Activated CD4-positive, alpha-beta memory T cell treated with anti-CD3 and anti-CD28 coated beads, Interleukin-2, amount 10 ng/mL, durations not matched to agents 7 days and 5 days (primary cell): Measurements from ENCODE around the gene DUSP22. TPM values are rescaled to one million over a fixed set of nuclear protein-coding genes. Genes with fewer than 3 reads are reported as not detected.

Source experiments
- CTCF ChIA-PET: fragments of 350-600 bp; sonication (Branson Sonifier 250); formaldehyde crosslinking; loops from one replicate; lab custom pipeline; 2021; ENCODE audit warnings: antibody characterized with exemption, inconsistent platforms; lab: Charles Lee
- POLR2A ChIA-PET: fragments of 350-600 bp; sonication (Branson Sonifier 250); formaldehyde crosslinking; loops from one replicate; lab custom pipeline; 2021; ENCODE audit warnings: antibody characterized with exemption; lab: Charles Lee
- DNase-seq: peaks from one replicate; pipeline ENCODE4 v3.0.0-alpha.2; 2020
- H3K27ac Mint-ChIP-seq: one replicate; pipeline ENCODE4 v1.8.0; 2021; ENCODE audit warnings: mild to moderate bottlenecking, mixed read lengths
- H3K27me3 Mint-ChIP-seq: one replicate; pipeline ENCODE4 v1.8.0; 2021; ENCODE audit warnings: mixed read lengths
- H3K36me3 Mint-ChIP-seq: one replicate; pipeline ENCODE4 v1.8.0; 2021; ENCODE audit warnings: low read depth, mixed read lengths
- H3K4me1 Mint-ChIP-seq: one replicate; pipeline ENCODE4 v1.8.0; 2021; ENCODE audit warnings: mixed read lengths
- H3K4me3 Mint-ChIP-seq: one replicate; pipeline ENCODE4 v1.8.0; 2021; ENCODE audit warnings: mild to moderate bottlenecking, mixed read lengths
- H3K9me3 Mint-ChIP-seq: one replicate; pipeline ENCODE4 v1.8.0; 2021; ENCODE audit warnings: mixed read lengths
- total RNA-seq, 2 experiments: library from RNA; stranded (reverse); gene quantifications; one replicate each; pipeline ENCODE4 v1.2.3, GENCODE V29; 2021

The DUSP22 gene
- total RNA-seq, 2 experiments from 2014 or later, result 36.3 to 41.5 TPM

DNA sequence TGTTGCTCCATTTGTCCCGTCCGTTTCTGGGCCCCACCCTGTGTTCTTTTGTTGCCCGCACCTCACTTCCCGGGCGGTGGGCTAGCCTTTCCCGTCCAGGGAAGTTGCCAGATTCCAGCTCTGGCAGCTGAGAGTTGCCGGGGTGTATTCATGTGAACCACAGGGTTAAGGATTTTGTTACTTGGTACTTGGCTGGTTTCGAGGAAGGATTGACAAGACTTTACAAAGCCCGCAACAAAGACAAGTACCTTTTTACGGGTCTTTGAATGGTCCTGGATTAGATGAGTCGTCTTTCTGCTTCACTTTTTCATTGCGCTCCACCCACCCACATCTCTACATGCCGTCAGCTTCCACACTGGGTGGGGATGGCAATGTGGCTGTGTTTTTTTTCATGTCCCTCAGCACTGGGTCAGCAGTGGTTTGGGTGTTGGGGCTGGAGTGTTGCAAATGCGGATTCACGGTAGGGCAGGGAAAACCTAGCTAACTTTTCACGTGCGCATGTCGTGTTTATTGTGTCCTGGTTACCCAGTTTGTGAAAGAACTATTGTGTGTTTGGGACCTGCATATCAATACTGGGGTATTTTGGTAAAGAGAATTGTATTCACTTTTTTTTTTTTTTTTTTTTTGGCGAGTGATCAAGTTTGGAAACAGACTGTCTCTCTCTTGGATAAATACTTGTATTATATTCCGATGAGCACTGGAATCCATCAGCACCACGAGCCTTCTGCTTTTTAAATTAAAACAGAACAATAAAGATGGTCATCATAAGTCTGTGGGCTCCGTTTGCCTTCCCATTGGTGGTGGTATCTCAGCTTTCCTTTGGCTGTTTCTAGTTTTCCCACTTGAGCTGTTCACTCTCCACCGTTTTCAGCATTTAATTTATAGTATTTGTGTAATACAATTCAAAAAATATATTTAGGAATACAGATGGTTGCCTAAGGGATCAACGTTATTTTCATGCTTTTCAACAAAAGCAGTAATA, 1.2 kb downstream of the DUSP22 start:
- CTCF ChIA-PET, result interaction anchor here (0.7 to 1.7 kb wide), 11 partner anchors 20 to 137 kb away, joined by 3 to 16 read pairs (median 4); no protein-coding TSS in a partner anchor
- Mint-ChIP-seq H3K4me1 (peaks cover 55% of the 10 kb centered on the region), H3K27ac (peak overlapping the region; percentile 94), H3K4me3 (peak overlapping the region; percentile 84), H3K9me3 (no peaks in the 10 kb centered on the region), H3K36me3 (peaks cover 19% of the 10 kb centered on the region), H3K27me3 (peaks cover 2% of the 10 kb centered on the region)
- POLR2A ChIA-PET, result interaction anchor here (0.7 to 2.6 kb wide), 32 partner anchors 12 to 198 kb away, joined by 3 to 57 read pairs (median 4); partner anchors contain the start of gene IRF4
- DNase-seq, result peak; percentile 39

DNA sequence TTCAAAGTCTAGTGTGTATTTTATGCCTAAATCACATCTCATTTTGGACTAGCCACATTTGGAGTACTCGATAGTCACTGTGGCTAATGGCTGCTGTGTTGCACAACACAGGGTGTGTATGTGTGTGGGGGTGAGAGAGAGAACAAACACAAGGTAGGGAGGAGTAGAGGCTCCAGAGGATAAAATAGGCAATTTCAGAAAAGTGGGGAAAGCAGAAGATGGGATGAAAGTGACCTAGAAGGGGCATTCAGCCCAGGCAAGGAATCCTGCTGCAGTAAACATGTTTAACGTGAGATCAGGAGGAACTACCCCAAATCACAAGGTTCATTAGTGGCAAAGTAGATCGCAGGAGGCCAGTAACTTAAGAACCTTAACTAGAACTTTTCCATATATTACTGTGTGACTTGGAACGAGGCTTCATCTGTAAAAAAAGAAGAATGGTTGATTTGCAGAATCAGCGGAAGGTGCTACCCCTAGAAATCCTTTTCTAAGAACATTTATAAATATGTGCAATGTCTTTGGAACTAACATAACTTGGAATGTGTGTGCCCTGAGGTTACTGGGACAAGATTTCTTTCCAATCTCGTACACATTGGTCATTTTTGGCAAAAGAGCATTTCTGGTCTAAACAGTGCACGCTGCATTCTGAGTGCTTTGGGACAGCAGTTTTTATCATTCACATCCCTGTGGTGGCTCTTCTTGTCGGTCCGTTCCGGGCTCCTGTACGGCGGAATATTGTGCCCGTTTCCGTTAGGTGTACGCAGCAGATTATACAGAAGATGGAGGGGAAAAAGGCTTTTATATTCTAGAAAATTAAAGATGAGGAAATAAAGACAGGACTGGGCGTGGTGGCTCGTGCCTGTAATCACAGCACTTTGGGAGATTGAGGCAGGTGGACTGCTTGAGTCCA, 2.6 kb downstream of the DUSP22 start:
- ChIA-PET POLR2A (interaction anchor here (1.3 to 2.6 kb wide), 4 partner anchors 70 to 96 kb away, joined by 3 to 57 read pairs (median 10); partner anchors contain the start of gene IRF4), CTCF (no interaction called here)
- H3K9me3 Mint-ChIP-seq, result no peaks in the 10 kb centered on the region
- H3K27ac Mint-ChIP-seq, result no peak overlapping the region
- no peak for DNase-seq
- H3K27me3 Mint-ChIP-seq, result no peaks in the 10 kb centered on the region
- H3K4me1 Mint-ChIP-seq, result peaks cover 55% of the 10 kb centered on the region
- H3K4me3 Mint-ChIP-seq, result no peak overlapping the region
- peaks cover 18% of the 10 kb centered on the region for H3K36me3 Mint-ChIP-seq

DNA sequence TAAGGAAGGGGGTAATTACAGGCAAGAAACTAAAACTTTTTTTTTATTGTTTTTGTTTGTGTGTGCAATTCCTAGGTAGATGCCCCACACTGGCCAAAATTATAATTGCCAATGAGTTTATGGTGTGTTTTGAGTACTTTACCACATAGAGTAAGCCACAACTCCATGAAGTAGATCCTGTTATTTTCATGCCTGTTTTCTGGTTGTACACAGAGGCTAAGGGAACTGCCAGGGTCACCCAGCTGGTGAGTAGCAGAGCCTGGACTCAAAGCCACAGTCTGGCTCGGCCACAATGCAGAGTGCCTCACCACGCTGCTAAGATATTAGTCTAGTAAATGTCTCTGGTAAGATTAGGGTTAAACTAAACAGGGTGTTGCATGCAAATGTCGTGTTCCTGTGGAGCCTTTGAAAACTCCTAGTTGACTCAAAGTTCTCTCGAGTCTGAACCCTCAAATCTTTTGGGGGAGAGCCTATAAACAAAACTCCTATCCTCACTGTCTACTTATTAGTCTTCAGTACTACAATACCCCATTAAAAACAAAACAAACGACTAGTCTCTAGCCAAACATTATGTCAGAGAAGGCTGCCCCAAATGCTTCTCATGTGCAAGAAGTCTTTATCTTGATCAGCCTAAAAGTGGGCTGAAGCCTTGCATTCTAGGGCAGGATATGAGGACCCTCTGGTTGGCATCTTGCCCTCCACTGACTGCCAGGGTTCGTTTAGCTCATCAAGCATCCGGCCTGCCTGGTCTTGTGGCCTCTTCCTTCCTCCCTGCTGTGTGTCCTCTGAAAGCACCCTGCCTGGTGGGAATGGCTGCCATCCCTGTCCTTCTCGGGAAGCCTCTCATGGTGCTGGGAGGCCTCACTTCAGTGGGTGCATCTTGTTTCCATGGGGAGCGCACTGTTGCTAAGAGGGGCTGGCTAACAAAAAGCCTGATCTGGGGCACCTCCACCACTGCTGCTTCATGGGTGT, 4.2 kb downstream of the DUSP22 start:
- Mint-ChIP-seq H3K27ac (peak overlapping the region; percentile 5), H3K36me3 (peaks cover 7% of the 10 kb centered on the region), H3K4me1 (peaks cover 41% of the 10 kb centered on the region), H3K9me3 (no peaks in the 10 kb centered on the region), H3K27me3 (no peaks in the 10 kb centered on the region), H3K4me3 (no peak overlapping the region)
- no peak for DNase-seq
- ChIA-PET CTCF (no interaction called here), POLR2A (interaction anchor here (0.7 to 1.4 kb wide), 8 partner anchors 9 to 110 kb away, joined by 3 to 4 read pairs (median 3); no protein-coding TSS in a partner anchor)

DNA sequence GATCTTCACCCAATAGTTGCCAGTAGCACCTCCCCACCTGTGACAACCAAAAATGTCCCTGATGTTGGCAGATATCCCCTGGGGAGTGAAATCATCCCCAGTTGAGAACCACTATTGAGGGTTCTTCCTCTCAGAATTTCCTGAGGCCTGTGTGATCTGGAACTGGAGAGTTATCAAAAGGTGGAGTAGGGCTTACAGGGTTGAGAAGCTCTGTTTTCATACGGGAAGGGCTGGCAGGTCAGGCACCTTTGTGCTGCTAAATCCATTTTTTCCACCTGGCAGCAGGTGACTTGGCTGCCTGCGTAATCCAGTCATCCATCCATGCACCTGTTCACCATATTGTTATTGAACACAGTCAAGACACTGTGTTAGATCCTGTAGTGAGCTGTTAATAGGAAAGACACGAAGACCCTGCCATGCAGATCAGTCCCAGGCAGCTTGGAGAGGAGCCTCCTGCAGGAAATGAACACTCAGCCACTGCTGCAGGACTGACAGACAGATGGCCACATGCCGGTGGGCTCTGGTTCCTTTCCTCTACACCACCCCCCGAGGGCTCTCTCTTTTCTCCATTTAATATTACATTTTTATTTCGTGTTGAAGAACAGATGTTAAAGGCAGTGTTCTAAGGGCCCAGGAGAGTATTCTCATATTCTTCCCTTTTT, 5.4 kb downstream of the DUSP22 start:
- no peak for DNase-seq
- H3K9me3 Mint-ChIP-seq, result no peaks in the 10 kb centered on the region
- no peaks in the 10 kb centered on the region for H3K27me3 Mint-ChIP-seq
- peaks cover 40% of the 10 kb centered on the region for H3K4me1 Mint-ChIP-seq
- POLR2A ChIA-PET, result interaction anchor here (0.8 to 1.3 kb wide), 4 partner anchors 41 to 109 kb away, joined by 3 to 4 read pairs (median 3); no protein-coding TSS in a partner anchor
- peaks cover 5% of the 10 kb centered on the region for H3K36me3 Mint-ChIP-seq
- H3K27ac Mint-ChIP-seq, result no peak overlapping the region
- CTCF ChIA-PET, result interaction anchor here (0.7 kb wide), 1 partner anchor 109 kb away, joined by 3 read pairs; no protein-coding TSS in a partner anchor
- H3K4me3 Mint-ChIP-seq, result no peak overlapping the region

DNA sequence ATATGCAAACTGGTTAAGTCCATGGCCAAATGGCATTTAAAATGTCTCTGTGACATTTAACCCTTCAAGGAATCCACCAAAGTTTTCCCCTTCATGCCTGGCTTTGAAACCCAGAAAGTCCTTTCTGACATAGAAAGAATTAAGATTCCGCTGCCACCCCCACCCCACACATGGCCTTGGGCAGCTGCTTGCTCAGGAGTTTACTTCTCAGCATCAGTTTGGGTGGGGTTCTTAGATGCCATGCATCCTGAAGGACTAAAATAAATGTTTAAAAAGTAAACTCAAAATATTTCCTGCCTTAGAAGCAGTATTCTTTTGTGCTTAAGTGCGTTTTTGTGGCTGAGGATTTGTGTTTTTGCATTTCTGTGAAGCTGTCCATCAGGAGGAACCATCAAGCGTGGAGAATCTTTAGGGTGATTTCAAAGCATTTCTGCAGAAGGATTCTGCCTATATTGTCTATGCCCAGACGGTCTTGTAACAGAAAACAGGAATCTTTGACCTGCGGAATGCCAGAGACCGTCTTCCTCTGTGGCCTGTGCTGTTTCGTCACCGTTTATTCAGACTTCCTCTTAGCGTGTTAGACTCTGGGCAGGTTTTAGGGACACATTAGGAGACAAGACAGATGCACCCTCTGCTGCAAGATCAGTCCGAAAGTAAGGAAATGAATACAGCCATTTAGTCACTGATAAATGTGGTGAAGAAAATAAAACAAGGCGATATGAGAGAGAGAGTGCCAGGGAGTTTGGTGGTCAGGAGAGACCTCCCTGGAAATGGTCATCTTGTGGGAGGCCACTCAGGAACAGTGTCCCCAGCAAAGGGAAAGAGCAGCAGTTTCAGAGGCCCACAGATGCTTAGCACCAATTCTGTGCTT, 6.2 kb downstream of the DUSP22 start:
- DNase-seq, result no peak
- ChIA-PET POLR2A (interaction anchor here (1.2 kb wide), 1 partner anchor 110 kb away, joined by 3 read pairs; no protein-coding TSS in a partner anchor), CTCF (no interaction called here)
- Mint-ChIP-seq H3K27me3 (no peaks in the 10 kb centered on the region), H3K27ac (no peak overlapping the region), H3K4me3 (no peak overlapping the region), H3K36me3 (peaks cover 1% of the 10 kb centered on the region), H3K9me3 (no peaks in the 10 kb centered on the region), H3K4me1 (peaks cover 35% of the 10 kb centered on the region)

DNA sequence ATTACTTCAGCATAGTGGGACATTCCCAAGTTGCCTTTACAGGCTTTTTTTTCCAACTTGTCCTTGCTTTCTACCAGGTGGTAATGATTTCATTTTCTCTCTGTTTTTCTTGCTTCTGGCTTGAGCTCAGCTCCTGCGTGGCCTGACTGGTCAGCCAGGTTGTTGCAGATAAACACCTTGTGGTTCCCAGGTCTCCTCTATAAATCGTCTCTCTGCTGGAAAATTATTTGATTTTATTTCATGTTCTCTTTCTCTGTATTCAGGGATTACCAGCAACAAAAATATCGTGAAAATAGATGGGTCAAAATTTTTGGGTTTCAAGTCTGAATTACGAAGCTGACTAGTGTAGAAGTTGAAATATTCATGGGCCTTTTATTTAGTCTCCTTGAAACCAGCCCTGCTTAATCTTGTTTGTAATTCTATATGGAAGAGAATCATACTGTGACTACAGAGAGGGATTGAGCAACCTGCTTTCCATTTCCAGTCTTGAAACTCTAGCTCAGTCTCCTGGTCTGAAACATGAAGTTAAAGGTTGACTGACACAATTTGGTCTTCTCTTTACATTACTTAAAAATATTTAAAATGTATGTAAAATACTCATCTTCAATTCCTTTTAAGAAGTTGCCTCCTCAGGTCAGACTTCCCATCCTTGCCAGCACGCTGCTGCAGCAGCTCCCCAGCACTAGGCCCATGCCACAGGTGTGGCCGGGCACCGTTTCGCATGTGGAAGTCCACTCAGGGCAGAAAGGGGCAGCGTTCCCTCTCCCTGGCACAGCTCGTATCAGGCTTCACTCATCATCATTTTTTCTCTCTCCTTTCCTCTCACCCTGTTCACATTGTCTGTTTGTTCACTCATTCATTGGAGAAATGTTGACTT, 7.1 kb downstream of the DUSP22 start:
- DNase-seq, result no peak
- Mint-ChIP-seq H3K36me3 (no peaks in the 10 kb centered on the region), H3K9me3 (no peaks in the 10 kb centered on the region), H3K27me3 (no peaks in the 10 kb centered on the region), H3K4me3 (no peak overlapping the region), H3K4me1 (peaks cover 30% of the 10 kb centered on the region), H3K27ac (no peak overlapping the region)
- ChIA-PET POLR2A (interaction anchor here (1.0 kb wide), 1 partner anchor 19 kb away, joined by 3 read pairs; no protein-coding TSS in a partner anchor), CTCF (interaction anchor here (0.7 to 1.2 kb wide), 2 partner anchors 82 to 111 kb away, joined by 3 to 4 read pairs; no protein-coding TSS in a partner anchor)

DNA sequence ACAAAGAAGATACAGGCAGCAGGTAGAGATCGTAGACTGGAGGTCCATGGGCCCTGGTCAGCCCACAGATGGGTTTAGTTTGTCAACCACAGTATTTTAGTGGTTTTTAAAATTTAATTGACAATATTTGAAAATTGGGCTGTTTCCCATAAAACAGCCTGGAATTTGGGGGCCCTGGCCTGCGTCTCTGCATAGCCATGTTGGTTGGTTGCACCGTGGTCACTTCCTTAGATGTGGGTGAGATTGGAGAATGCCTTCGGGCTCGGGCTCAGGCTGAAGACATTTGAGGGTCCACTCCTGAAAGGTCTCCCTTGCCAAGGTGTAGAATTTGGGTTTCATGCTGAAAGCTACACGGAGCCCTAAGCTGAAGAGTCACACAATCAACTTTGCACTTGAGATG, 7.7 kb downstream of the DUSP22 start:
- no peak for DNase-seq
- Mint-ChIP-seq H3K36me3 (peaks cover 5% of the 10 kb centered on the region), H3K4me1 (peaks cover 24% of the 10 kb centered on the region), H3K4me3 (no peak overlapping the region), H3K27me3 (no peaks in the 10 kb centered on the region), H3K27ac (no peak overlapping the region), H3K9me3 (no peaks in the 10 kb centered on the region)
- ChIA-PET POLR2A (interaction anchor here (1.0 kb wide), 1 partner anchor 18 kb away, joined by 3 read pairs; no protein-coding TSS in a partner anchor), CTCF (interaction anchor here (1.2 kb wide), 1 partner anchor 82 kb away, joined by 4 read pairs; no protein-coding TSS in a partner anchor)

DNA sequence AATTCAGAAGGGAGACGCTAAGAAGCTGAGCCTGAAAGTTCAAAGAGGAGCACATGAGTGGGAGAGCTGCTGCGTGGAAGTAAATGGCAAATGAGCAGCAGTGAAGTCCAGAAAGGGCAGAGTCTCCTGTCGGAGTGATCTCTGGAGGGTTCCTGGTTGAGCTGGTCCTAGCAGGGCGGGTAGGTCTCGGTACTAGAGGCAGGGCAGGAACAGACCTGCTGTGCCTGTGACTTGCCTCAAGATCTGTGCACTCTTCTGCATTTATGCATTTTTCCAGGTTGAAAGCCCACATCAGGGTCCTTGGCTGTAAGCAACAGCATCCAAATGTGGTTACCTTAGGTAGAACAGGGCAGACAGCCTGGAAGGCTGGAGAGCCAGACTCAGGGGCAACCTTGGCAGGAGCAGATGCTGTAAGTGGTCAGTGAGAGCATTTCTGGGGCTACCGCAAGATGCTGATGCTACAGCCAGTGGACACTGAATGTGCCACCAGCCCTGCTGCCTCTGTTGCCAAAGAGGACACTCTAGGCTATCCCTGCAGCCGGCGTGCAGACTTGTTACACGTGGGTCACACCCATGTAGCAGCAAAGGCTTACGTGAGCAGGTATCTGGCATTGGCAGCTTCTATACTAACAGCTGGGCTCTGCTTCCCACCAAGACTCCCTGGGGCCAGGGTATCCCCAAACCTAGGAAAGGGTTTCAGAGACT, 8.4 kb downstream of the DUSP22 start:
- no peak overlapping the region for H3K4me3 Mint-ChIP-seq
- DNase-seq, result no peak
- no peak overlapping the region for H3K27ac Mint-ChIP-seq
- no peaks in the 10 kb centered on the region for H3K27me3 Mint-ChIP-seq
- POLR2A ChIA-PET, result interaction anchor here (1.0 kb wide), 1 partner anchor 17 kb away, joined by 3 read pairs; no protein-coding TSS in a partner anchor
- no peaks in the 10 kb centered on the region for H3K9me3 Mint-ChIP-seq
- peaks cover 5% of the 10 kb centered on the region for H3K36me3 Mint-ChIP-seq
- CTCF ChIA-PET, result interaction anchor here (1.2 kb wide), 1 partner anchor 83 kb away, joined by 4 read pairs; no protein-coding TSS in a partner anchor
- peaks cover 20% of the 10 kb centered on the region for H3K4me1 Mint-ChIP-seq

DNA sequence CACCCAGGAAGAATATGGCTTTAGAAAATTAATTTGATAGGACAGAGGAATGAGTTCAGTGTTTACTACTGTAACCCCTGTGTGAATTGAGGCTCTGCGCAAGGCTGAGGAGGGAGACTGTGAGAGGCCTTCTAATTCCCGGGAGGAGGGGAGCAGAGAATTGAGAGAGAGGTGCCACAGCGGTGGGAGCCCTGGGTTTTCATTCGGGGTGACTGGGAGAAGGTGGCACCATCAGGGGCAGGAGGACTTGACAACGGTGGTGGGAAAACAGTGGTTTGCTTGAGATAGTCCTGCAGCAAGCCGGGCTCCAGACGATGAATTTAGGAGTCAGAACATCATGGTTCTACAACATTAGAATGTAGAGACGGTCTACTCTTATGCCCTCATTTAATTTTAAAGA, 9.2 kb downstream of the DUSP22 start:
- H3K36me3 Mint-ChIP-seq, result peaks cover 5% of the 10 kb centered on the region
- no peak overlapping the region for H3K27ac Mint-ChIP-seq
- ChIA-PET CTCF (no interaction called here), POLR2A (no interaction called here)
- no peaks in the 10 kb centered on the region for H3K9me3 Mint-ChIP-seq
- H3K27me3 Mint-ChIP-seq, result no peaks in the 10 kb centered on the region
- H3K4me1 Mint-ChIP-seq, result peaks cover 12% of the 10 kb centered on the region
- DNase-seq, result no peak
- H3K4me3 Mint-ChIP-seq, result no peak overlapping the region
